Mucosa of descending colon (tissue), 3 donors: ENCODE measurements around the gene PCDHB5. TPM values are rescaled to one million over a fixed set of nuclear protein-coding genes. Genes with fewer than 3 reads are reported as not detected.
"Not testable (repeated sequence)": the region's sequence is repeated elsewhere in the genome, so short reads cannot be mapped to it uniquely, and the experiment has no call there.

Experiments
- ATAC-seq: fragments of 200-7000 bp; cut with Tn5 transposase; one replicate; pipeline ENCODE4 v1.9.1; 2020; ENCODE audit warnings: mild to moderate bottlenecking, moderate library complexity
- DNase-seq, 3 donors: peaks; one replicate each; pipeline ENCODE4 v3.0.0-alpha.2; 2020
- H3K36me3 ChIP-seq: fragments of 200-600 bp; one replicate; pipeline ENCODE4 v1.8.0; 2021; ENCODE audit warnings: low read depth, mild to moderate bottlenecking
- H3K4me1 ChIP-seq: fragments of 200-600 bp; one replicate; pipeline ENCODE4 v1.8.0; 2021; ENCODE audit warnings: low read depth, mild to moderate bottlenecking
- H3K4me3 ChIP-seq: fragments of 200-600 bp; one replicate; pipeline ENCODE4 v1.8.0; 2021; ENCODE audit warnings: mild to moderate bottlenecking
- H3K9me3 ChIP-seq: fragments of 200-600 bp; one replicate; pipeline ENCODE4 v1.8.0; 2021; ENCODE audit warnings: mild to moderate bottlenecking
- CTCF ChIP-seq: fragments of 200-600 bp; IDR thresholded peaks from one replicate; pipeline ENCODE4 v1.8.0; 2022; ENCODE audit warnings: antibody characterized with exemption, mild to moderate bottlenecking
- intact Hi-C, 2 donors: fragments of 100-400 bp; cut with DNase I in 1 of 2; cut with micrococcal nuclease in 1 of 2; formaldehyde crosslinking; loops; one replicate each; pipeline versions ENCODE4 v1.11.0 to v1.11.1; 2022; cut with DNase I, micrococcal nuclease
- total RNA-seq, 3 donors: library from RNA; stranded (reverse); fragmentation: NEBNext Ultra II Directional in 2 of 3; extraction: Animal tissue kit (Norgen Biotek cat#: 25700) in 2 of 3; gene quantifications; one replicate each; pipeline versions ENCODE4 v1.2.1 to v1.2.4, GENCODE V29; 2021 to 2023
- donor health status: DM: no; HTN: no; CAD: no; lungs with moderate emphysema.
- donor health status: DM: no; HTN: no; CAD: no.
- donor health status: DM: no; HTN: yes; CAD: no.

PCDHB5 gene
- total RNA-seq, 3 donors from 2014 or later: 0.41 to 3.0 (median 0.60) TPM

GRCh38 chr5:141180313-141180712 is 45.3 kb downstream of the PCDHB5 start:
- DNase-seq (no peak), ATAC-seq (no peak)
- intact Hi-C loops: no loop called here
- Histone ChIP-seq H3K4me1 (no peaks in the 10 kb centered on the region), H3K36me3 (no peaks in the 10 kb centered on the region), H3K4me3 (no peak overlapping the region), H3K9me3 (peaks cover 57% of the 10 kb centered on the region)
- no peak for TF ChIP-seq CTCF

- Histone ChIP-seq H3K36me3 (no peaks in the 10 kb centered on the region), H3K9me3 (peaks cover 48% of the 10 kb centered on the region), H3K4me1 (no peaks in the 10 kb centered on the region), H3K4me3 (no peak within 1 kb of the TSS)
- intact Hi-C loops: no loop called here
- ATAC-seq (no peak), DNase-seq (no peak)
- TF ChIP-seq CTCF: no peak
Observed at GRCh38 chr5:141182248-141182647, 47.2 kb downstream of the PCDHB5 start, which contains the start of gene PCDHB16. TSS of gene PCDHB16 (plus strand) at chr5:141182387. CDS start at chr5:141182560, 173 bp downstream.

GRCh38 chr5:141184117-141184855 is 49.3 kb downstream of the PCDHB5 start:
- H3K36me3 ChIP-seq, intact Hi-C loops, ATAC-seq, DNase-seq, H3K4me1 ChIP-seq, H3K4me3 ChIP-seq: not testable (repeated sequence)
- H3K9me3 ChIP-seq: peaks cover 38% of the 10 kb centered on the region

- peak in 1 of 3 donors; percentile 16 for DNase-seq
- ATAC-seq: no peak
- Histone ChIP-seq H3K4me1 (no peaks in the 10 kb centered on the region), H3K9me3 (peaks cover 47% of the 10 kb centered on the region), H3K36me3 (no peaks in the 10 kb centered on the region), H3K4me3 (no peak within 1 kb of the TSS)
- intact Hi-C loops: no loop called here
- no peak for TF ChIP-seq CTCF
Observed at GRCh38 chr5:141186897-141187512, 52.0 kb downstream of the PCDHB5 start, which contains the start of gene PCDHB9. TSS of gene PCDHB9 (plus strand) at chr5:141187161. CDS start at chr5:141187319, 158 bp downstream.

Other genes with a start within 250 kb of the PCDHB5 start
- gene PCDHAC1, start 208.9 kb upstream of the PCDHB5 start, total RNA-seq: under 1 TPM; 0.14 to 0.95 (median 0.24) TPM
- 1 to 10 TPM in 1 of 3 donors, under 1 TPM in 2; 0.31 to 1.3 (median 0.61) TPM for gene PCDHAC2, start 168.7 kb upstream of the PCDHB5 start, total RNA-seq
- gene PCDHB1, start 83.8 kb upstream of the PCDHB5 start, total RNA-seq: under 1 TPM in 1 of 3 donors, not detected in 2; 0.25 TPM
- 1 to 10 TPM in 2 of 3 donors, under 1 TPM in 1; 0.82 to 5.5 (median 1.1) TPM for gene PCDHB2, start 40.6 kb upstream of the PCDHB5 start, total RNA-seq
- 1 to 10 TPM in 1 of 3 donors, under 1 TPM in 2; 0.58 to 1.9 (median 0.90) TPM for gene PCDHB3, start 34.7 kb upstream of the PCDHB5 start, total RNA-seq
- 1 to 10 TPM in 1 of 3 donors, under 1 TPM in 2; 0.35 to 3.4 (median 0.80) TPM for gene PCDHB4, start 13.4 kb upstream of the PCDHB5 start, total RNA-seq
- gene PCDHB6, start 14.9 kb downstream of the PCDHB5 start, total RNA-seq: under 1 TPM; 0.24 to 0.60 (median 0.29) TPM
- gene PCDHB7, start 37.4 kb downstream of the PCDHB5 start, total RNA-seq: 1 to 10 TPM in 1 of 3 donors, under 1 TPM in 1, not detected in 1; 0.55 to 2.5 TPM
- 1 to 10 TPM in 1 of 3 donors, under 1 TPM in 2; 0.12 to 2.1 (median 0.72) TPM for gene PCDHB8, start 42.6 kb downstream of the PCDHB5 start, total RNA-seq
- 1 to 10 TPM in 1 of 3 donors, under 1 TPM in 2; 0.49 to 3.4 (median 0.89) TPM for gene PCDHB16, start 47.2 kb downstream of the PCDHB5 start, total RNA-seq
- gene PCDHB9, start 52.0 kb downstream of the PCDHB5 start, total RNA-seq: 1 to 10 TPM in 1 of 3 donors, under 1 TPM in 2; 0.26 to 2.4 (median 0.70) TPM
- 1 to 10 TPM in 1 of 3 donors, under 1 TPM in 2; 0.35 to 4.9 (median 0.60) TPM for gene PCDHB10, start 57.1 kb downstream of the PCDHB5 start, total RNA-seq
- gene PCDHB11, start 64.4 kb downstream of the PCDHB5 start, total RNA-seq: 1 to 10 TPM in 2 of 3 donors, under 1 TPM in 1; 0.55 to 5.8 (median 1.3) TPM
- gene PCDHB12, start 73.5 kb downstream of the PCDHB5 start, total RNA-seq: 1 to 10 TPM in 1 of 3 donors, under 1 TPM in 2; 0.52 to 3.9 (median 0.67) TPM
- gene PCDHB13, start 78.7 kb downstream of the PCDHB5 start, total RNA-seq: 1 to 10 TPM; 1.2 to 4.3 (median 1.9) TPM
- gene PCDHB14, start 88.1 kb downstream of the PCDHB5 start, total RNA-seq: 1 to 10 TPM in 2 of 3 donors, under 1 TPM in 1; 0.98 to 6.1 (median 2.0) TPM
- 1 to 10 TPM in 2 of 3 donors, under 1 TPM in 1; 0.69 to 4.3 (median 1.2) TPM for gene PCDHB15, start 110.2 kb downstream of the PCDHB5 start, total RNA-seq
- 1 to 10 TPM; 1.2 to 1.7 (median 1.5) TPM for gene SLC25A2, start 168.8 kb downstream of the PCDHB5 start, total RNA-seq
- gene TAF7, start 185.6 kb downstream of the PCDHB5 start, total RNA-seq: 10 to 100 TPM; 52.6 to 70.4 (median 56.9) TPM
- gene PCDHGA1, start 195.3 kb downstream of the PCDHB5 start, total RNA-seq: 1 to 10 TPM in 1 of 3 donors, under 1 TPM in 2; 0.35 to 1.6 (median 0.43) TPM
- 1 to 10 TPM in 1 of 3 donors, under 1 TPM in 2; 0.41 to 3.8 (median 0.51) TPM for gene PCDHGA2, start 203.6 kb downstream of the PCDHB5 start, total RNA-seq
- gene PCDHGA3, start 208.6 kb downstream of the PCDHB5 start, total RNA-seq: 1 to 10 TPM in 1 of 3 donors, under 1 TPM in 2; 0.24 to 2.2 (median 0.43) TPM
- gene PCDHGB1, start 214.9 kb downstream of the PCDHB5 start, total RNA-seq: 1 to 10 TPM; 1.0 to 4.1 (median 1.2) TPM
- 1 to 10 TPM in 2 of 3 donors, under 1 TPM in 1; 0.90 to 4.6 (median 1.2) TPM for gene PCDHGA4, start 219.8 kb downstream of the PCDHB5 start, total RNA-seq
- gene PCDHGB2, start 224.8 kb downstream of the PCDHB5 start, total RNA-seq: 1 to 10 TPM; 1.5 to 5.7 (median 2.8) TPM
- 1 to 10 TPM; 1.2 to 4.2 (median 1.2) TPM for gene PCDHGA5, start 229.0 kb downstream of the PCDHB5 start, total RNA-seq
- 1 to 10 TPM; 2.0 to 6.3 (median 2.0) TPM for gene PCDHGB3, start 235.0 kb downstream of the PCDHB5 start, total RNA-seq
- gene PCDHGA6, start 238.7 kb downstream of the PCDHB5 start, total RNA-seq: 1 to 10 TPM; 1.6 to 6.7 (median 1.9) TPM
- 1 to 10 TPM; 1.0 to 5.6 (median 1.7) TPM for gene PCDHGA7, start 247.5 kb downstream of the PCDHB5 start, total RNA-seq